DMS114 treated with DMSO at 0.1 percent for 48 hours (cell line): ENCODE results near the gene TAF11L14.
"Not testable (repeated sequence)": the region's sequence is repeated elsewhere in the genome, so short reads cannot be mapped to it uniquely, and the experiment has no call there.

Source experiments
- DNase-seq: peaks from one replicate; lab custom pipeline; 2025; ENCODE audit not compliant: unreplicated experiment; lab: John Stamatoyannopoulos, UW

The TAF11L14 gene

GRCh38 chr5:17634160-17634559, at the start of gene TAF11L14:
TAF11L14 (plus strand) TSS chr5:17634460.
- DNase-seq = no peak

- DNase-seq = not testable (repeated sequence)
Measured at GRCh38 chr5:17585658-17586057, 48.6 kb upstream of the TAF11L14 start, which contains the start of gene TAF11L7. TAF11L7 (minus strand) TSS chr5:17585758.

- DNase-seq = not testable (repeated sequence)
Measured at GRCh38 chr5:17590860-17591259, 43.4 kb upstream of the TAF11L14 start, which contains the start of gene TAF11L8. TAF11L8 (minus strand) TSS chr5:17590960.

- not testable (repeated sequence) for DNase-seq
Measured at GRCh38 chr5:17594255-17594654, 40.0 kb upstream of the TAF11L14 start, which contains the start of gene TAF11L9. TAF11L9 (minus strand) TSS chr5:17594394.

- not testable (repeated sequence) for DNase-seq
Measured at GRCh38 chr5:17597728-17598127, 36.5 kb upstream of the TAF11L14 start, which contains the start of gene TAF11L10. TAF11L10 (minus strand) TSS chr5:17597828.

DNA sequence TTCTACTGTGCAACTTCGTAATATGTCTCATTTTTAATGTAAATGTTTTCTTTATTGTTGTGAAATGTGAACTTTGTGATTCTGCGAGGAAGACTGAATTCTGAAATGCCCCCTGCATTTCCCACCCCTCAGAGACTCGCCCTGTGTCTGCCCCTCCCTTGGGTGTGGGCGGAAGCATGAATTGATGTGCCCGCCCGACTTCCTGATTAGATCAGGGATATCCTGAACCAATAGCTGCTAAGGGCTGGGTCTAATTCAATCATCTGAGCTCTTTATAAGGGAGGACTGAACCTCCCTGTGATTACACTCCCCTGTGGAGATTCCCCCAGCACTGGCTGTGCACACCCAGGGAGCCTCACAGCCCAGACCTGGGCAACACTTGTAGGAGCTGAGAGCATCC, 30.4 kb upstream of the TAF11L14 start, which contains the start of gene TAF11L11:
TSS of gene TAF11L11 (plus strand) at position 304 of the 400 bp plus-strand sequence.
- not testable (repeated sequence) for DNase-seq

DNA sequence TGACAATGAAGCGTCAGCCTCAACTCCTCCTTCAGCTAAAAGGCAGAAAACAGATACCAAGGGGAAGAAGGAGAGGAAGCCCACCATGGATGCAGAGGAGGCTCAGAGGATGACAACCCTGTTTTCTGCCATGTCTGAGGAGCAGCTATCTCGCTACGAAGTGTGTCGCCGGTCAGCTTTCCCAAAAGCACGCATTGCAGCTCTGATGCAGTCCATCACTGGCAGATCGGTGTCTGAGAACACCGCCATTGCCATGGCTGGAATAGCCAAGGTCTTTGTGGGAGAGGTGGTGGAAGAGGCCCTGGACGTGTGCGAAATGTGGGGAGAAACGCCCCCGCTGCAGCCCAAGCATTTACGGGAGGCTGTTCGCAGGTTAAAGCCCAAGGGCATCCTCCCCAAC, 29.3 kb upstream of the TAF11L14 start:
- DNase-seq = no peak

GRCh38 chr5:17607461-17607860, 26.8 kb upstream of the TAF11L14 start:
- not testable (repeated sequence) for DNase-seq

GRCh38 chr5:17610092-17610491, 24.2 kb upstream of the TAF11L14 start, which contains the start of gene TAF11L12:
TAF11L12 (plus strand) TSS chr5:17610392.
- not testable (repeated sequence) for DNase-seq

DNA sequence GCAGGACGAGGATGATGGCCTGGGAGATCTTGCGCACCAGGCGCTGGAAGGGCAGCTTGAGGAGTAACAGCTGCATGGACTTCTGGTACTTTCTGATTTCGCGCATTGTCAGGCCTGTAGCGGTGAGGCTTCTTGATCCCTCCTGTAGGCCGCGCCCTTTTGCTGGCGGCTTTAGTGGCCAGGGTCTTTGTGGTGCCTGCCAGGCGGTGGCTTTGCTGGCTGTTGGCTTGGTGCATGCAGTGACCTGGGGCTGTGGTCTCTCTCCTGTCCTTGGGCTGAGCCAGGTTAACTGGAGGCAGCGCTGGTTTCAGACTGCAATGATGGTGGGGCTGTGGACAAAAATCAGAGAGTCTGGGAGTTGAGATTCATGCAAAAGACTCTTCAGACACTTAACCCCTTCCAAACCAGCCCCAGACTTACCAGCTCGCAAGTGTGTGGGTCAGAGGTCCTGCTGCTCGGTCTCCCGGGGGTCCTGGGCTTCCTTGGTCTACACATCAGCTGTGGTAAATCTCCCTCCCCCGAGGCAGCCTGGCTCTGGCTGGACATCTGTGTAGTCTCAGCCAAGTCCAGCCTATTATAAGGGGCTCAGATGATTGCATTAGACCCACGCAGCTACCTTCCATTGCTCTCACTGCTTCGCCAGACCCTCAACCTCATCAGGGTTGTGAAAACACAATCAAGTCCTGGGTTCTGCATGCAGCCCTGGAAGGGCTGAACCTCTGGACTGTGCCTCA, 19.2 kb upstream of the TAF11L14 start:
- no peak for DNase-seq

- no peak for DNase-seq
Measured at GRCh38 chr5:17619354-17619753, 14.9 kb upstream of the TAF11L14 start.

DNA sequence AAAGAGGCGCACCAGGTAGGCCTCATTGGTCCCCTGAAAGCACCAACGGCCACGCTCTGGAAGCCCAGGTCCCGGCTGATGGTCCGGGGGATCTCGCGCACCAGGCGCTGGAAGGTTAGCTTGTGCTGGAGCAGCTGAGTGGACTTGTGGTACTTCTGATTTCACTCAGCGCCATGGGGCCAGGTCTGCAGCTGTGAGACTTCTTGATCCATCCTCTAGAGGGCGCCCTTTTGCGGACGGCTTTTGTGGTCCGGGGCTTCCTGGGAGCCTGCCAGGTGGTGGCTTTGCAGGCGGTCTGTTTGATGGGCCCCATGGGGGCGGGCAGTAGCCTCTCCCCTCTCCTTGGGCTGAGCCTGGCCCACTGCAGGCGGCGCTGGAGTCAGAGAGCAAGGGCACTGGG, 13.6 kb upstream of the TAF11L14 start:
- no peak for DNase-seq

DNA sequence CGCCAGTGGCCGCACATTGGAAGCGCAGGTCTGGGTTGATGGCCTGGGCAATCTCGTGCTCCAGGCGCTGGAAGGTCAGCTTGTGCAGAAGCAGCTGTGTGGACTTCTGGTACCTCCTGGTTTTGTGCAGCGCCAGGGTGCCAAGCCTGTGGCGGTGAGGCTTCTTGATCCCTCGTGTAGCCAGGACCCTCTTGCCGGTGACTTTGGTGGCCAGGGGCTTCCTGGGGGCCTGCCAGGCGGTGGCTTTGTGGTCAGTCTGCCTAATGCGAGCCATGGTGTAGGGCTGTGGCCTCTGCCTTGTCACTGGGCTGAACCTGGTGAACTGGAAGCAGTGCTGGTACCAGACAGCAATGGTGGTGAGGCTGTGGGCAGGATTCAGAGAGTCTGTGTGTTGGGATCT, 8.6 kb upstream of the TAF11L14 start:
- DNase-seq = no peak

DNA sequence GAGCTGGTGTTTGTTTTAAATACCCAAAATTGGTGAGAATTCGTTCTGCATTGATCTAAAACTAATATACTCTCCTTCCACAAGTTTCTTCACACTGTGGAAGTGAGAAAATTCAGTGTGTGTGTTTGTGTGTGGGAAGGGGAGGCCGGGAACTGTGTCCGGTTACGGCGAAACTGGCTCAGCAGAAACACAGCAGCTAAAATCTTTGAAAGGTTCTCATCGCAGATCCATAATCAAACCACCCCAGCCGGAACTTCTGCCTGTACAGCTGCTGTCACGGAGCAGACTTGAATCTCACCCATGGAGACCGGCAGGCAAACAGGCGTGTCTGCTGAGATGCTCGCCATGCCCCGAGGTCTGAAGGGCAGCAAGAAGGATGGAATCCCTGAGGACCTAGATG, 2.5 kb upstream of the TAF11L14 start, which contains the start of gene TAF11L13:
TSS of gene TAF11L13 (plus strand) at position 301 of the 400 bp plus-strand sequence.
- DNase-seq = not testable (repeated sequence)

DNA sequence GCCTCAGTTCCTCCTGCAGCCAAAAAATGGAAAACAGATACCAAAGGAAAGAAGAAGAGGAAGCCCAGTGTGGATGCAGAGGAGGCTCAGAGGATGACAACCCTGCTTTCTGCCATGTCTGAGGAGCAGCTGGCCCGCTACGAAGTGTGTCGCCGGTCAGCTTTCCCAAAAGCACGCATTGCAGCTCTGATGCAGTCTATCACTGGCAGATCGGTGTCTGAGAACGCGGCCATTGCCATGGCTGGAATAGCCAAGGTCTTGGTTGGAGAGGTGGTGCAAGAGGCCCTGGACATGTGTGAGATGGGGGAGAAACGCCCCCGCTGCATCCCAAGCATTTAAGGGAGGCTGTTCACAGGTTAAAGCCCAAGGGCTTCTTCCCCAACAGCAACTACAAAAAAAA, 15.0 kb downstream of the TAF11L14 start:
- DNase-seq = not testable (repeated sequence)

DNA sequence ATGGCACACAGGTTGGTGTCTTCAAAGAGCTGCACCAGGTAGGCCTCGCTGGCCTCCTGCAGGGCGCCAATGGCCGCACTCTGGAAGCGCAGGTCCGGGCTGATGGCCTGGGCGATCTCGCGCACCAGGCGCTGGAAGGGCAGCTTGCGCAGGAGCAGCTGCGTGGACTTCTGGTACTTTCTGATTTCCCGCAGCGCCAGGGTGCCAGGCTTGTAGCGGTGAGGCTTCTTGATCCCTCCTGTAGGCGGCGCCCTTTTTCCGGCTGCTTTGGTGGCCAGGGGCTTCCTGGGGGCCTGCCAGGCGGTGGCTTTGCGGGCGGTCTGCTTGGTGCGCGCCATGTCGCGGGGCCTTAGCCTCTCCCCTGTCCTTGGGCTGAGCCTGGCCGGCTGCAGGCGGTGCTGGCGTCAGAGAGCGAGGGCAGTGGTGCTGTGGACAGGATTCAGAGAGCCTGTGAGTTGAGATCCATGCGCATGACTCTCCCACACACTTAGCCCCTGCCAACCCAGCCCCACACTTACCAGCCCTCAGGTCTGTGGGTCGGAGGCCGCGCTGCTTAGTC, 21.0 kb downstream of the TAF11L14 start:
- not testable (repeated sequence) for DNase-seq

GRCh38 chr5:17655921-17656320, 21.7 kb downstream of the TAF11L14 start:
- no peak for DNase-seq

- DNase-seq = no peak
Measured at GRCh38 chr5:17663182-17663581, 28.9 kb downstream of the TAF11L14 start.

DNA sequence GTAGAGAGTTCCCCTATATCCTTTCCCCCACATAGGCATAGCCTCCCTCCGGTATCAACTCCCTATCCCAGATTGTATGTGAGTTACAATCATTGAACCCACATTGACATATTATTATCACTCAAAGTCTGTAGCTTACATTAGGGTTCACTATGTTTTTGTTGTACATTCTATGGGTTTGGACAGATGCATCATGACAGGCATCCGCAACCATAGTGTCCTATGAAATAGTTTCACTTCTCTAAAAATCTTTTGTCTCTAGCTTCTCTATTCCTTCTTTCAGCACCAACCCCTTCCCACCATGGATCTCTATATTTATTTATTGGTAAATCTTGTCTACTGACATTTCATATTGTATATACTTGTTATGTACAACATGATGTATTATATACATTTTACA, 31.6 kb downstream of the TAF11L14 start:
- no peak for DNase-seq

GRCh38 chr5:17666726-17667235, 32.5 kb downstream of the TAF11L14 start:
- no peak for DNase-seq

DNA sequence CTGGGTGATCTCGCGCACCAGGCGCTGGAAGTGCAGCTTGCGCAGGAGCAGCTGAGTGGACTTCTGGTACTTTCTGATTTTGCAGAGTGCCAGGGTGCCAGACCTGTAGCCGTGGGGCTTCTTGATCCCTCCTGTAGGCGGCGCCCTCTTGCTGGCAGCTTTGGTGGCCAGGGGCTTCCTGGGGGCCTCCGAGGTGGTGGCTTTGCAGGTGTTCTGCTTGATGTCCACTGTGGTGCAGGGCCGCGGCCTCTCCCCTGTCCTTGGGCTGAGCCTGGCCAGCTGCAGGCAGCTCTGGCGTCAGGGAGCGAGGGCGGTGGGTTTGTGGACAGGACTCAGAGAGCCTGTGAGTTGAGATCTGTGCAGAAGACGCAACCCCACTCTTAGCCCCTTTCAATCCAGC, 36.1 kb downstream of the TAF11L14 start:
- no peak for DNase-seq
